Osteoblast (primary cell): ENCODE measurements around the gene CDKN2A. TPM values are rescaled to one million over a fixed set of nuclear protein-coding genes. Genes with fewer than 3 reads are reported as not detected.

Experiments
- DNase-seq: peaks from one replicate; pipeline ENCODE4 v3.0.0; 2011; ENCODE audit warnings: low spot score, mixed read lengths; ENCODE audit not compliant: insufficient read length; ENCODE audit errors: missing footprints
- H2AFZ ChIP-seq: 2 replicates; pipeline ENCODE4 v1.6.0; 2011; ENCODE audit warnings: mild to moderate bottlenecking, low read length
- H3K27ac ChIP-seq: 2 replicates; pipeline ENCODE4 v1.5.1; 2011; ENCODE audit warnings: mild to moderate bottlenecking, low read depth, low read length, moderate library complexity
- H3K27me3 ChIP-seq: 2 replicates; pipeline ENCODE4 v1.6.0; 2012; ENCODE audit warnings: mild to moderate bottlenecking, control low read depth, inconsistent platforms, low read length, moderate library complexity; ENCODE audit not compliant: insufficient read depth
- H3K36me3 ChIP-seq: 2 replicates; pipeline ENCODE4 v1.5.1; 2011; ENCODE audit warnings: mild to moderate bottlenecking, low read length, control low read depth, moderate library complexity; ENCODE audit not compliant: insufficient read depth
- H3K4me1 ChIP-seq: 2 replicates; pipeline ENCODE4 v1.5.1; 2011; ENCODE audit warnings: mild to moderate bottlenecking, low read length, control low read depth, moderate library complexity; ENCODE audit not compliant: insufficient read depth
- H3K4me2 ChIP-seq: 2 replicates; pipeline ENCODE4 v1.6.0; 2011; ENCODE audit warnings: mild to moderate bottlenecking, low read length; ENCODE audit not compliant: insufficient read depth
- H3K4me3 ChIP-seq: fragments of 200-600 bp; sonication (generic); 3 replicates; pipeline ENCODE4 v1.5.1; 2012; ENCODE audit warnings: mild to moderate bottlenecking, low read length, inconsistent platforms; ENCODE audit not compliant: insufficient read depth
- H3K79me2 ChIP-seq: 2 replicates; pipeline ENCODE4 v1.6.0; 2012; ENCODE audit warnings: mild to moderate bottlenecking, low read length, control low read depth, inconsistent platforms; ENCODE audit not compliant: insufficient read depth
- H3K9me3 ChIP-seq: 2 replicates; pipeline ENCODE4 v1.5.1; 2011; ENCODE audit warnings: low read depth, low read length, control low read depth
- H4K20me1 ChIP-seq: 2 replicates; pipeline ENCODE4 v1.6.0; 2012; ENCODE audit warnings: mild to moderate bottlenecking, low read length, control low read depth; ENCODE audit not compliant: insufficient read depth
- total RNA-seq: library from RNA; depleted of rRNA; stranded (reverse); fragments of >200 nt; gene quantifications from 2 replicates; pipeline ENCODE4 v1.2.3, GENCODE V29; 2012
- TF ChIP-seq, protein P1 (sequence below): IDR thresholded peaks from 2 replicates; pipeline ENCODE4 v1.5.1; 2011; ENCODE audit warnings: mild to moderate bottlenecking, low read depth, low read length, moderate library complexity; ENCODE audit errors: extremely low read depth

Gene CDKN2A
- total RNA-seq, 1 donor: 37.6 TPM

DNA sequence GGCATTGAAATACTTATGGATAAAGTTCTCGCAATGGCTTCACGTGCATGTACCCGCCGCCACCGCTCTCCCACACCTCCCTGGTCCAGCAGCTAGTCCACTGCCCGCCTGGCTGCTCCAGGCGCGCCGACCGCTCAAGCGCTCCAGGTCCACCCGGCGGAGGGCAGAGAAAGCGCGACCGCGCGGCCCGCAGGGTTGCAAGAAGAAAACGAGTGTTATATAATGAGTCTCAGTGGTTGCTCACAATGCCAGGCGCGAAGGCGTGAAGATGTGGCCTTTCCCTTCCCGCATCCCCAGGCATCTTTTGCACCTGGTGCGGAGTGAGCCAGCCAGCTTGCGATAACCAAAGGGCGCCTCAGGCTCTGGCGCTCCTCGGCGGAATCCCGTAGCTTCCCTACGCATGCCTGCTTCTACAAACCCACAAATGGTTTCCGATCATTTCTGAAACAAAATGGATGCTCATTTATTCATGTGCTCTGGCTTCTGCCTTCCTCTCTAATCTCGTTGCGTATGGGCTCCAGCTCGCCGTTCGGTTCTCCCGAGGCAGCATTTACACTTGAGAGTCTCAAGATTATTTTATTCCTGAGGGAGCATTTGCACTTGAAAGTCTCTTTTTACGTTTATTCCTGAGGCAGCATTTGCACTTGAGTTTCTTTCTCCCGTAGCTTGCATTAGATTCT lies 25.7 kb downstream of the CDKN2A start:
- DNase-seq: peak; percentile 83
- H3K4me3 ChIP-seq: peak overlapping the region; percentile 56
- no peaks in the 10 kb centered on the region for H3K9me3 ChIP-seq
- peaks cover 13% of the 10 kb centered on the region for H4K20me1 ChIP-seq
- peaks cover 24% of the 10 kb centered on the region for H3K4me1 ChIP-seq
- H3K4me2 ChIP-seq: peak overlapping the region; percentile 70
- H2AFZ ChIP-seq: peak overlapping the region; percentile 57
- TF ChIP-seq, protein P1, sequence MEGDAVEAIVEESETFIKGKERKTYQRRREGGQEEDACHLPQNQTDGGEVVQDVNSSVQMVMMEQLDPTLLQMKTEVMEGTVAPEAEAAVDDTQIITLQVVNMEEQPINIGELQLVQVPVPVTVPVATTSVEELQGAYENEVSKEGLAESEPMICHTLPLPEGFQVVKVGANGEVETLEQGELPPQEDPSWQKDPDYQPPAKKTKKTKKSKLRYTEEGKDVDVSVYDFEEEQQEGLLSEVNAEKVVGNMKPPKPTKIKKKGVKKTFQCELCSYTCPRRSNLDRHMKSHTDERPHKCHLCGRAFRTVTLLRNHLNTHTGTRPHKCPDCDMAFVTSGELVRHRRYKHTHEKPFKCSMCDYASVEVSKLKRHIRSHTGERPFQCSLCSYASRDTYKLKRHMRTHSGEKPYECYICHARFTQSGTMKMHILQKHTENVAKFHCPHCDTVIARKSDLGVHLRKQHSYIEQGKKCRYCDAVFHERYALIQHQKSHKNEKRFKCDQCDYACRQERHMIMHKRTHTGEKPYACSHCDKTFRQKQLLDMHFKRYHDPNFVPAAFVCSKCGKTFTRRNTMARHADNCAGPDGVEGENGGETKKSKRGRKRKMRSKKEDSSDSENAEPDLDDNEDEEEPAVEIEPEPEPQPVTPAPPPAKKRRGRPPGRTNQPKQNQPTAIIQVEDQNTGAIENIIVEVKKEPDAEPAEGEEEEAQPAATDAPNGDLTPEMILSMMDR: no peak
- no peak overlapping the region for H3K27ac ChIP-seq
- H3K79me2 ChIP-seq: no peaks in the 10 kb centered on the region
- H3K27me3 ChIP-seq: peaks cover 69% of the 10 kb centered on the region
- H3K36me3 ChIP-seq: peaks cover 5% of the 10 kb centered on the region

- Histone ChIP-seq H3K4me1 (peaks cover 24% of the 10 kb centered on the region), H3K9me3 (no peaks in the 10 kb centered on the region), H4K20me1 (peaks cover 12% of the 10 kb centered on the region), H3K27ac (no peak overlapping the region), H3K36me3 (peaks cover 5% of the 10 kb centered on the region), H2AFZ (no peak overlapping the region), H3K4me2 (no peak overlapping the region), H3K4me3 (no peak overlapping the region), H3K79me2 (no peaks in the 10 kb centered on the region), H3K27me3 (peaks cover 63% of the 10 kb centered on the region)
- no peak for DNase-seq
- TF ChIP-seq, protein P1: no peak
These were observed 26.5 kb downstream of the CDKN2A start for GRCh38 chr9:21967702-21968101.

GRCh38 chr9:21967169-21967568 lies 27.0 kb downstream of the CDKN2A start:
- H3K79me2 ChIP-seq: no peaks in the 10 kb centered on the region
- peaks cover 7% of the 10 kb centered on the region for H4K20me1 ChIP-seq
- no peak overlapping the region for H2AFZ ChIP-seq
- no peak overlapping the region for H3K4me2 ChIP-seq
- no peak overlapping the region for H3K4me3 ChIP-seq
- peaks cover 5% of the 10 kb centered on the region for H3K36me3 ChIP-seq
- H3K4me1 ChIP-seq: peaks cover 24% of the 10 kb centered on the region
- TF ChIP-seq, protein P1: no peak
- H3K27ac ChIP-seq: no peak overlapping the region
- H3K9me3 ChIP-seq: no peaks in the 10 kb centered on the region
- peaks cover 58% of the 10 kb centered on the region for H3K27me3 ChIP-seq
- no peak for DNase-seq

DNA sequence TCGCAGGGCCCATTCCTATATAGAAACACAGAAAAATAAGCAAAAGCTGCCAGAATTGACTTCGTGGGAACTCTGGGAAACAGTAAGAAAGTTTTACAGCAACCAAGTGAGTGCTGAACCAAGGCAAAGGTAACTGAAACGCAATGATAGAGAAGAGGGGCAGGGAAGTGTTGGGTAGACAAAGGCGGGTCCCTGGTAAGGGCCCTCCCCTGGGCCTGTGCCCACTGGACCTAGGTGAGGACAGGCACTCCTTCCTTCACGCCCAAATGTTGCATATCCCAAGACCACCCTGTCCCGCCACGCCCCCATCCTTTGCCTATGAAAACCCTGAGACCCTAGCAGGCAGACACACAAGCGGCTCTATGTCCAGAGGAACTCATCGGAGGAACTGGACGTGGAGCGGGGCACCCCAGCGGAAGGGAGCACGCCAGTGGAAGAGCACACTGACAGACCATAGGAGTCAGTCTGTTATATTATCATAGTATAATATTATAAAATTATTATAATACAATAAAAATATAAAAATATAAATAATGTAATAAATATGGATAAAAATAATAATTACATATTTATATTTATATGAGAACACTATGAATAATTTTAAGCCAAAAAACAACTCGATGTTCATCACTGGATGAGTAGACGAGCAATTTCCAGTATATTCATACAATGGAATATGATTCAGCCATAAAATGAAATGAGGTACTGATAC lies 27.9 kb downstream of the CDKN2A start:
- H3K4me2 ChIP-seq: peak overlapping the region; percentile 97
- peaks cover 6% of the 10 kb centered on the region for H4K20me1 ChIP-seq
- H3K27me3 ChIP-seq: peaks cover 50% of the 10 kb centered on the region

More for the DNA sequence above, 27.9 kb downstream of the CDKN2A start:
- Histone ChIP-seq H3K9me3 (no peaks in the 10 kb centered on the region), H3K36me3 (peaks cover 5% of the 10 kb centered on the region), H3K4me3 (peak overlapping the region; percentile 74), H3K79me2 (no peaks in the 10 kb centered on the region), H2AFZ (peak overlapping the region; percentile 91), H3K27ac (no peak overlapping the region), H3K4me1 (peaks cover 20% of the 10 kb centered on the region)
- TF ChIP-seq, protein P1: no peak
- peak; percentile 79 for DNase-seq
